Retinal pigment epithelial cell (primary cell): ENCODE results near the gene NKAPD1.

Source experiments
- DNase-seq: peaks from one replicate; pipeline ENCODE4 v3.0.0-alpha.2; 2010; ENCODE audit warnings: low read depth
- H3K4me3 ChIP-seq: 2 replicates; pipeline ENCODE4 v1.5.1; 2011; ENCODE audit warnings: mild to moderate bottlenecking, low read length, control low read depth, moderate library complexity
- TF ChIP-seq, protein P1 (sequence below): conservative IDR thresholded peaks from 2 replicates; pipeline ENCODE4 v1.5.1; 2011; ENCODE audit warnings: low read depth, low read length, control low read depth, inconsistent platforms

Gene NKAPD1

DNA sequence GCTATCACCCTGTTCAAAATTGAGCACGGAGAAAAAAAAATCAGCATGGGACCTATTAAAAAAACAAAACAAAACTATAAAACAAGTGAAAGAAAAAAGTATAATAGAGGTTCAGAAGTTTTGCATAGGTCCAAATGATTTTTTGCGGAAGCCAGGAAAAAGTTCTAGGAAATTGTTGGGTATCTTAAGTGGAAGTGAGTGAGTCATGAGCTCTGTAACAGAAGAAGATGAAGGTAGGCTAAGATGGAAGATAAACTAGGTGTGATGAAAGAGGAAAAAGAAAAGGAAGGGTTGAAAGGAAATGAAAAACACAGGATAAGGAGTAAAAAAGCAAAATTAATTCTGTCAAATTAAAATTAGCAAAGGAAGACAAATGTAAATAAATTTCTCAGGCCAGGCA, 40.4 kb downstream of the NKAPD1 start:
- TF ChIP-seq, protein P1, sequence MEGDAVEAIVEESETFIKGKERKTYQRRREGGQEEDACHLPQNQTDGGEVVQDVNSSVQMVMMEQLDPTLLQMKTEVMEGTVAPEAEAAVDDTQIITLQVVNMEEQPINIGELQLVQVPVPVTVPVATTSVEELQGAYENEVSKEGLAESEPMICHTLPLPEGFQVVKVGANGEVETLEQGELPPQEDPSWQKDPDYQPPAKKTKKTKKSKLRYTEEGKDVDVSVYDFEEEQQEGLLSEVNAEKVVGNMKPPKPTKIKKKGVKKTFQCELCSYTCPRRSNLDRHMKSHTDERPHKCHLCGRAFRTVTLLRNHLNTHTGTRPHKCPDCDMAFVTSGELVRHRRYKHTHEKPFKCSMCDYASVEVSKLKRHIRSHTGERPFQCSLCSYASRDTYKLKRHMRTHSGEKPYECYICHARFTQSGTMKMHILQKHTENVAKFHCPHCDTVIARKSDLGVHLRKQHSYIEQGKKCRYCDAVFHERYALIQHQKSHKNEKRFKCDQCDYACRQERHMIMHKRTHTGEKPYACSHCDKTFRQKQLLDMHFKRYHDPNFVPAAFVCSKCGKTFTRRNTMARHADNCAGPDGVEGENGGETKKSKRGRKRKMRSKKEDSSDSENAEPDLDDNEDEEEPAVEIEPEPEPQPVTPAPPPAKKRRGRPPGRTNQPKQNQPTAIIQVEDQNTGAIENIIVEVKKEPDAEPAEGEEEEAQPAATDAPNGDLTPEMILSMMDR: no peak
- DNase-seq: no peak
- H3K4me3 ChIP-seq: no peak overlapping the region

DNA sequence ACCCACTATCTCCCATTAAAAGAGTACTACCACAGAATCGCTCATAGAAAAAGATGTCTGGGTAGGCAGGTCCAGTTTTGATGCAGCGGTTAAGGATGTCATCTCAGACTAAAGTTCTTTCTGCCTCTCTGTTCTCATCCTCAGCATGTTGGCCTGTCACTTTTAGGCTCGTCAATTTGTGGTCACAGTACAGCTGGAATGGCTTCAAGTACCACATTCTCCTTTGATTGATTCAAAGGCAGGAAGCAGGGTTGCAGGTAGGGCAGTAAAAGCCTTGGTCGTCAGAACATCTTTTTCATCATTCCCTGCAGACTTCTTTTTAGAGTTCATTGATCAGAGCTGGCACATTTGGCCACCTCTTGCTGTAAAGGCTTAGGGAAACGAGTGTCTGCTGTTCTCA, 41.3 kb downstream of the NKAPD1 start:
- DNase-seq: no peak
- no peak overlapping the region for H3K4me3 ChIP-seq
- TF ChIP-seq, protein P1: no peak

DNA sequence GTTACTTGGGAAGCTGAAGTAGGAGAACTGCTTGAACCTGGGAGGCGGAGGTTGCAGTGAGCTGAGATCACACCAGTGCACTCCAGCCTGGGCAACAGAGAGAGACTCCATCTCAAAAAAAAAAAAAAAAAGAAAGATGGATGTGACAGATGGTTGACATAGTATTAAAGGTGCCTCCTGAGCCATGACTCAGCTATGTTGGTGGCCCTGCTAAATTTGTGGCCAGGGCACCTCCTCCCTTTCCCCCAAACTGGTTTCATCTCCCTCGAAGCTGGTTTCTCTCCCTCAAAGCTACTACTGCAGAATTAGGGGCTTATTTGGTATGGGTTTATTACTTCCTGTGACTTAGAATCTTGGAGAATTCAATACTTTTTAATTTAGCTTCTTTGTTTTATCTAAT, 44.1 kb downstream of the NKAPD1 start:
- TF ChIP-seq, protein P1: no peak
- DNase-seq: no peak
- no peak overlapping the region for H3K4me3 ChIP-seq

DNA sequence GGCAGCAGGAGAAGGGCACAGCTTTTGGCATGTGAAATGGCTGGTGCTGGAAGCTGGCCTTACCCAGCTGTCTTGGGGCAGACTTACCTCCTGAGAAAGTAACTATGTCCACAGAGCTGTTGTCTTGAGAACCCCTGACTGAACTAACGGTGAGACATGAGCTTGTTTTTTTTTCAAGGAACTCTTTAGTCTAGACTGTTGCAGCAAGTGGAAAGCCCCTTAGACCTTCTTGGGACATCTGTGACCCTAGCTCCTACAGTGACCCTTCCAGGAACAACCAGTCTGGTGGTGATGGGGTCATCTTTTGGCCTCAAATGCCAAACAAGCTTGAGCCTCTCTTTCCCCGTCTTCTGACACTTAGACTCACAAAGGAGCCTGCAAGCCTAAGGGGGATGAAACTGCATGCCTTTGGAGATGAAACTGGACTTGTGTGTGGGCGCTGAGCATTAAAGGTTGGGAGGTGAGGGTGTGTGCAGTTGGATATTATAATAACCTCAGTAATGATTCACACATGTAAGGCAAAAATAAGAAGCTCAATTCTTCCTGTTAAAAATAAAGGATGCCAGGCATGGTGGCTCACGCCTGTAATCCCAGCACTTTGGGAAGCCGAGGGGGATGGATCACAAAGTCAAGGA, 48.0 kb downstream of the NKAPD1 start:
- TF ChIP-seq, protein P1: no peak
- H3K4me3 ChIP-seq: no peak overlapping the region
- DNase-seq: no peak

DNA sequence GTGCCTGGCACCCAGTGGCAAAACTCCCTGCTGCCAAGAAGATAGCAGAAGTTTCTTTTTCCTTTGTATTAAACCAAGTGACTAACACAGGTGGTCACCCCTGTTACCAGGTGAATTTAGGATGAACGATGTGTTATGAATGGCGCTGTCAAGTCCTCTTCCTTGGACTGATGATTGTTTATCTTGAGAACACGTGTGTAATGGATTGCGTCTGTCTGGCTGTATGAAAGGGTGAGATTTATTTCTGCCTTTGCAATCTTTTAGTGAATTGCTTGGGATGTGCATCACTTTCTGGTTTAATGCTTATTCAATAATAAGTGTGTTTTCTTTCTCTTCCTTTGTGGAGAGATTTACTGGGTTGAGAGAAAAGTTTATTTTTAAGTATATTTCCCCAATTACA, 49.0 kb downstream of the NKAPD1 start:
- TF ChIP-seq, protein P1: no peak
- DNase-seq: no peak
- H3K4me3 ChIP-seq: no peak overlapping the region

DNA sequence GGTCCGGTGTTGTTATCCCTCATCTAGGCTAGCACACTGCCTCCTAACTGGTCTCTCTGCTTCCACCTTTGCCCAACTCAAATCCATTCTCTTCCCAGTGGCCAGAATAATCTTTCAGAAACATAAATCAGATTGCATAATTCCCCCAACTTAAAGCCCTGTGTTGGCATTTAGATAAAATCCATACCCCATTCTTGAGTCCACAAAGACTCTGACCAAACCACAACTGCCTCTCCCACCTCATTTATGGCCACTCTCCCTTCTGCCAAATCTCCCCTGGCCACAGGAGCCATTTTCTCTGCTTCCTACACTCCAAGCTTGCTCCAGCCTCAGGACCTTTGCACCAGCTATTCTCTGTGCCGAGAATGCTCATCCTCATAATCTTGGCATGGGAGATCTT, 53.0 kb downstream of the NKAPD1 start:
- TF ChIP-seq, protein P1: no peak
- no peak for DNase-seq
- no peak overlapping the region for H3K4me3 ChIP-seq

DNA sequence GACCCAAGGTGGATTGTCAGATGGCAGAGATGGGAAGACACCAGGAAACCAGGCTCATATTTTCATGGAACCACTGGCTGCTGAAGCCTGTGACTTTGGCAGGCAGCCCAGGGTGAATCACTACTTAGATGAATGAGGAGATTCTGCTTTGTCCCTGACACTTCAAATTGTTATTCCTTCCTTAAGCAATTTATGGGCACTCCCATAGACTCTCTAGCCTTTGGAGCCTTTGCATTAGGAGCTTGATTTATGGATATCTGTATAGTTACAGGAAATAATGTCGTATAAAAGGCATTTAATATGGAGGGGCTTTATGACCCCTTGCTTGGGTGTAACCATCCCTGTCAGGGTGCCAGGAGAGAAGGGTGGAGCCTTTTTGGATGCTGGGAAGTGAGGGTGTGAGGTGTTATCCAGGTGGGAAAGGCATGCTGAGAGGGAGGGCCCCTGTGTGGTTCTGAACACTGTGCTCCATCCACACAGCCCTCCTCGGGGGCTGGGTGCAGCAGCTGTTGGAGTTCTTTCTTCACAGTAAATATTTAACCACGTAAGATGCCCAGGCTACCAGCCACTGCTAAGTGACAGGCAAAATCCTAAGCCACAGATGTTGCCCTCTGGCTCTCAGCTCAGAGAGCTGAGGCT, 54.5 kb downstream of the NKAPD1 start:
- no peak overlapping the region for H3K4me3 ChIP-seq
- no peak for DNase-seq
- TF ChIP-seq, protein P1: no peak
